HEK293 (cell line): ENCODE data around the gene CCNL1.
"Not testable (repeated sequence)": the region's sequence is repeated elsewhere in the genome, so short reads cannot be mapped to it uniquely, and the experiment has no call there.

Source experiments
- CTCF ChIA-PET: fragments of 350-600 bp; formaldehyde crosslinking; extraction: SDS; loops from one replicate; lab custom pipeline; 2021; ENCODE audit warnings: antibody characterized with exemption; lab: Yijun Ruan, JAX
- POLR2A ChIA-PET: fragments of 300-600 bp; formaldehyde crosslinking; extraction: SDS; loops from one replicate; lab custom pipeline; 2020; ENCODE audit warnings: antibody characterized with exemption, inconsistent platforms; lab: Yijun Ruan, JAX
- H3K27ac ChIP-seq: fragments of 200-500 bp; sonication (Bioruptor generic); 2 replicates; pipeline ENCODE4 v1.5.1; 2014; ENCODE audit warnings: low read depth, low read length, control low read depth, inconsistent platforms; ENCODE audit errors: extremely low read depth
- H3K36me3 ChIP-seq, 2 experiments: fragments of 200-500 bp in 1 of 2; sonication (Bioruptor generic) in 1 of 2; 1 replicate in 1 of 2; 2 replicates in 1 of 2; pipeline ENCODE4 v1.5.1; 2014 to 2017; ENCODE audit warnings: inconsistent platforms in 2 of 2, low read length in 2 of 2; ENCODE audit not compliant: control insufficient read depth in 2 of 2, insufficient read depth in 1 of 2
- H3K4me1 ChIP-seq: fragments of 200-500 bp; sonication (Bioruptor generic); 2 replicates; pipeline ENCODE4 v1.5.1; 2014; ENCODE audit warnings: mild to moderate bottlenecking, low read length, inconsistent platforms; ENCODE audit not compliant: control insufficient read depth, insufficient read depth
- H3K4me3 ChIP-seq: 2 replicates; pipeline ENCODE4 v1.5.1; 2011; ENCODE audit warnings: low read depth, mild to moderate bottlenecking, control low read depth, low read length, moderate library complexity
- H3K9me3 ChIP-seq: fragments of 200-500 bp; sonication (Bioruptor generic); 2 replicates; pipeline ENCODE4 v1.5.1; 2014; ENCODE audit warnings: low read depth, low read length, inconsistent platforms; ENCODE audit not compliant: control insufficient read depth, insufficient read depth
- MYNN ChIP-seq: fragments of 450-650 bp; formaldehyde crosslinking; IDR thresholded peaks from 2 replicates; pipeline ENCODE4 v1.5.1; 2016; ENCODE audit warnings: missing biosample characterization, missing genetic modification characterization, borderline replicate concordance
- PRDM1 ChIP-seq: fragments of 450-650 bp; formaldehyde crosslinking; IDR thresholded peaks from 2 replicates; pipeline ENCODE4; 2016; ENCODE audit warnings: missing biosample characterization, missing genetic modification characterization
- ZBTB11 ChIP-seq: fragments of 450-650 bp; formaldehyde crosslinking; conservative IDR thresholded peaks from 2 replicates; pipeline ENCODE4 v1.5.1; 2016; ENCODE audit warnings: low read depth, missing biosample characterization, missing genetic modification characterization
- ZFHX2 ChIP-seq: fragments of 450-650 bp; formaldehyde crosslinking; conservative IDR thresholded peaks from 2 replicates; pipeline ENCODE4 v1.5.1; 2016; ENCODE audit warnings: missing biosample characterization, missing genetic modification characterization
- ZFP37 ChIP-seq: fragments of 450-650 bp; formaldehyde crosslinking; IDR thresholded peaks from 2 replicates; pipeline ENCODE4 v1.5.1; 2016; ENCODE audit warnings: missing biosample characterization, missing genetic modification characterization
- ZNF140 ChIP-seq: fragments of 450-650 bp; formaldehyde crosslinking; IDR thresholded peaks from 2 replicates; pipeline ENCODE4 v1.5.1; 2016; ENCODE audit warnings: missing biosample characterization, missing genetic modification characterization
- ZNF155 ChIP-seq: fragments of 450-650 bp; formaldehyde crosslinking; IDR thresholded peaks from 2 replicates; pipeline ENCODE4 v1.5.1; 2016; ENCODE audit warnings: missing biosample characterization, missing genetic modification characterization
- ZNF248 ChIP-seq: fragments of 450-650 bp; formaldehyde crosslinking; IDR thresholded peaks from 2 replicates; pipeline ENCODE4 v1.5.1; 2017; ENCODE audit warnings: missing biosample characterization, missing genetic modification characterization
- ZNF621 ChIP-seq: fragments of 450-650 bp; formaldehyde crosslinking; IDR thresholded peaks from 2 replicates; pipeline ENCODE4 v1.5.1; 2017; ENCODE audit warnings: missing biosample characterization, missing genetic modification characterization
- ZNF654 ChIP-seq: fragments of 450-650 bp; formaldehyde crosslinking; IDR thresholded peaks from 2 replicates; pipeline ENCODE4 v1.5.1; 2016; ENCODE audit warnings: low read depth, missing biosample characterization, missing genetic modification characterization
- ZNF704 ChIP-seq: fragments of 450-650 bp; formaldehyde crosslinking; IDR thresholded peaks from 2 replicates; pipeline ENCODE4 v1.5.1; 2016; ENCODE audit warnings: missing biosample characterization, missing genetic modification characterization
- ZNF768 ChIP-seq: fragments of 450-650 bp; formaldehyde crosslinking; IDR thresholded peaks from 2 replicates; pipeline ENCODE4 v1.5.1; 2018; ENCODE audit warnings: missing biosample characterization, mild to moderate bottlenecking, missing genetic modification characterization
- ZNF792 ChIP-seq: fragments of 450-650 bp; formaldehyde crosslinking; IDR thresholded peaks from 2 replicates; pipeline ENCODE4 v1.5.1; 2016; ENCODE audit warnings: missing biosample characterization, missing genetic modification characterization
- ZNF830 ChIP-seq: fragments of 450-650 bp; IDR thresholded peaks from 2 replicates; pipeline ENCODE4 v1.5.0; 2018; ENCODE audit warnings: missing biosample characterization, missing genetic modification characterization, low read depth, mild to moderate bottlenecking, moderate library complexity
- TF ChIP-seq, protein P1 (sequence below): fragments of 450-650 bp; formaldehyde crosslinking; IDR thresholded peaks from 2 replicates; pipeline ENCODE4 v1.5.1; 2017; ENCODE audit warnings: missing biosample characterization, missing genetic modification characterization

The CCNL1 gene

DNA sequence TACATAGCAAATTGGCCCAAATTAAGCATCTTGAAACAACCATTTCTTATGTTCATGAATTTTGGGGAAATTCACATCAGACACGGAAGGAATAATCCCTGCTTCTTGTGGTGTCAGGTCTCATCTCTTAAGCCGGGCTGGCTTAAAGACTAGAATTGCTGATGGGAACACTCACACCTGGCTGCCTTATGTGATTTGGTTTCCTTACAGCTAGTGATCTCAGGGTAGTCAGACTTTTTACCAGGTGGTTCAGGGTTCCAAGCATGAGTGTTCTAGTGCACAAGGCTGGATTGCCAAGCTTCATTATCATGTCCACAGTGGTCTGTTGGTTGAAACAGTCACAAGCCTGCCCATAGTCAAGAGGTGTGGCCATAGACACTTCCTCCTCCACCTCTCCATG, 20.3 kb upstream of the CCNL1 start (continued):
- TF ChIP-seq ZNF768 (tag by site-specific recombination) = no peak
- TF ChIP-seq, protein P1, sequence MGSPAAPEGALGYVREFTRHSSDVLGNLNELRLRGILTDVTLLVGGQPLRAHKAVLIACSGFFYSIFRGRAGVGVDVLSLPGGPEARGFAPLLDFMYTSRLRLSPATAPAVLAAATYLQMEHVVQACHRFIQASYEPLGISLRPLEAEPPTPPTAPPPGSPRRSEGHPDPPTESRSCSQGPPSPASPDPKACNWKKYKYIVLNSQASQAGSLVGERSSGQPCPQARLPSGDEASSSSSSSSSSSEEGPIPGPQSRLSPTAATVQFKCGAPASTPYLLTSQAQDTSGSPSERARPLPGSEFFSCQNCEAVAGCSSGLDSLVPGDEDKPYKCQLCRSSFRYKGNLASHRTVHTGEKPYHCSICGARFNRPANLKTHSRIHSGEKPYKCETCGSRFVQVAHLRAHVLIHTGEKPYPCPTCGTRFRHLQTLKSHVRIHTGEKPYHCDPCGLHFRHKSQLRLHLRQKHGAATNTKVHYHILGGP (tag by site-specific recombination) = no peak
- no peak for TF ChIP-seq ZBTB11 (tag by site-specific recombination)
- no peak for TF ChIP-seq ZNF704 (tag by site-specific recombination)
- no peak for TF ChIP-seq ZNF654 (tag by site-specific recombination)
- no peak for TF ChIP-seq ZFP37 (tag by site-specific recombination)
- TF ChIP-seq ZNF140 (tag by site-specific recombination) = no peak
- TF ChIP-seq ZNF155 (tag by site-specific recombination) = no peak
- TF ChIP-seq ZNF248 (tag by site-specific recombination) = no peak
- TF ChIP-seq ZNF792 (tag by site-specific recombination) = no peak
- TF ChIP-seq ZNF621 (tag by site-specific recombination) = no peak
- TF ChIP-seq ZFHX2 = no peak

GRCh38 chr3:157179365-157179803, 19.4 kb upstream of the CCNL1 start:
- CTCF ChIA-PET = interaction anchor here (0.6 kb wide), 1 partner anchor 372 kb away, joined by 3 read pairs; no protein-coding TSS in a partner anchor
- Histone ChIP-seq H3K4me1 (no peaks in the 10 kb centered on the region), H3K36me3 (no peaks in the 10 kb centered on the region), H3K27ac (no peak overlapping the region), H3K9me3 (no peaks in the 10 kb centered on the region), H3K4me3 (no peak overlapping the region)
- POLR2A ChIA-PET = no interaction called here
- TF ChIP-seq PRDM1 (tag by site-specific recombination) = no peak
- no peak for TF ChIP-seq MYNN
- TF ChIP-seq ZNF830 (tag by site-specific recombination) = no peak

GRCh38 chr3:157178503-157179364, 18.8 kb upstream of the CCNL1 start:
- POLR2A ChIA-PET, H3K4me3 ChIP-seq, H3K4me1 ChIP-seq, H3K9me3 ChIP-seq, CTCF ChIA-PET, H3K27ac ChIP-seq, H3K36me3 ChIP-seq: not testable (repeated sequence)

- H3K9me3 ChIP-seq, H3K4me1 ChIP-seq, H3K4me3 ChIP-seq, POLR2A ChIA-PET, CTCF ChIA-PET, H3K27ac ChIP-seq, H3K36me3 ChIP-seq: not testable (repeated sequence)
Measured at GRCh38 chr3:157177801-157178453, 18.0 kb upstream of the CCNL1 start.
